A549 (cell line): ENCODE results near the gene OR1L6. TPM values are rescaled to one million over a fixed set of nuclear protein-coding genes. Genes with fewer than 3 reads are reported as not detected.

Source experiments
- ATAC-seq, 2 experiments: fragments of 200-7000 bp in 1 of 2; fragments of >200 bp in 1 of 2; cut with Nextera tagmentation in 1 of 2; cut with Tn5 transposase in 1 of 2; 3 replicates each; pipeline versions ENCODE4 v1.8.0 to v1.9.1; 2018 to 2020; ENCODE audit warnings: mild to moderate bottlenecking in 1 of 2, moderate library complexity in 1 of 2
- CTCF ChIA-PET: fragments of 300-600 bp; sonication (Branson Sonifier 250); formaldehyde crosslinking; extraction: SDS; loops from one replicate; lab custom pipeline; 2021; ENCODE audit warnings: antibody characterized with exemption, inconsistent platforms; lab: Yijun Ruan, JAX
- POLR2A ChIA-PET: fragments of 350-600 bp; formaldehyde crosslinking; extraction: SDS; loops from one replicate; lab custom pipeline; 2021; ENCODE audit warnings: antibody characterized with exemption, inconsistent platforms; lab: Yijun Ruan, JAX
- DNase-seq, 2 experiments: peaks; one replicate each; pipeline versions ENCODE4 v3.0.0 to v3.0.0-alpha.2; 2011 to 2016; ENCODE audit warnings: low read depth in 1 of 2, low spot score in 1 of 2
- FAIRE-seq: peaks from 2 replicates; lab custom pipeline; 2011; peaks lifted over from hg19 to GRCh38; lab: Jason Lieb, UNC
- H3K27ac ChIP-seq, 2 experiments: fragments of >200 bp; sonication (Bioruptor Twin); formaldehyde crosslinking; 3 replicates each; pipeline ENCODE4 v1.5.1; 2016 to 2017
- H3K4me1 ChIP-seq: fragments of >200 bp; sonication (Bioruptor Twin); formaldehyde crosslinking; 3 replicates; pipeline ENCODE4 v1.6.1; 2016
- H3K4me2 ChIP-seq: fragments of >200 bp; sonication (Bioruptor Twin); formaldehyde crosslinking; 3 replicates; pipeline ENCODE4 v1.6.1; 2016
- H3K4me3 ChIP-seq: fragments of >200 bp; sonication (Bioruptor Twin); formaldehyde crosslinking; 3 replicates; pipeline ENCODE4 v1.5.1; 2016
- H3K9me3 ChIP-seq: fragments of >200 bp; sonication (Bioruptor Twin); formaldehyde crosslinking; 3 replicates; pipeline ENCODE4 v1.6.1; 2016
- BHLHE40 ChIP-seq: IDR thresholded peaks from 2 replicates; pipeline ENCODE4 v1.6.1; 2012; ENCODE audit warnings: low read depth, low read length, inconsistent platforms
- CBX2 ChIP-seq: fragments of 200-600 bp; sonication (generic); IDR thresholded peaks from 2 replicates; pipeline ENCODE4 v1.6.1; 2016; ENCODE audit warnings: low read depth, mild to moderate bottlenecking, borderline replicate concordance
- CBX8 ChIP-seq: fragments of 200-600 bp; sonication (generic); IDR thresholded peaks from 2 replicates; pipeline ENCODE4 v1.6.1; 2016
- CEBPB ChIP-seq, 2 experiments: fragments of >200 bp in 1 of 2; sonication (Bioruptor Twin) in 1 of 2; formaldehyde crosslinking in 1 of 2; IDR thresholded peaks; 2 replicates each; pipeline ENCODE4 v1.6.1; 2012 to 2016
- FOXS1 ChIP-seq: fragments of 250-450 bp; sonication (Bioruptor Pico); IDR thresholded peaks from 2 replicates; pipeline ENCODE4 v1.5.0; 2020; ENCODE audit warnings: mild to moderate bottlenecking, moderate library complexity
- GATA3 ChIP-seq: IDR thresholded peaks from 2 replicates; pipeline ENCODE4 v1.6.1; 2012; ENCODE audit warnings: borderline replicate concordance
- HOXB13 ChIP-seq: fragments of 250-450 bp; sonication (Bioruptor Pico); IDR thresholded peaks from 2 replicates; pipeline ENCODE4 v1.5.0; 2020; ENCODE audit warnings: low read depth, mild to moderate bottlenecking, moderate library complexity
- NFE2L2 ChIP-seq: fragments of 150-350 bp; conservative IDR thresholded peaks from 2 replicates; pipeline ENCODE4 v1.6.1; 2014; ENCODE audit warnings: low read length
- NPAS2 ChIP-seq: fragments of 250-450 bp; sonication (Bioruptor Pico); IDR thresholded peaks from 2 replicates; pipeline ENCODE4 v1.8.0; 2022; ENCODE audit warnings: mild to moderate bottlenecking, moderate library complexity, borderline replicate concordance
- NR3C1 ChIP-seq: fragments of >200 bp; sonication (Bioruptor Twin); formaldehyde crosslinking; IDR thresholded peaks from 3 replicates; pipeline ENCODE4 v1.6.1; 2017
- PHF8 ChIP-seq: fragments of 200-600 bp; sonication (generic); IDR thresholded peaks from 2 replicates; pipeline ENCODE4 v1.6.1; 2016; ENCODE audit warnings: low read depth, mild to moderate bottlenecking, antibody characterized with exemption, moderate library complexity, borderline replicate concordance
- RAD21 ChIP-seq, 2 experiments: fragments of >200 bp in 1 of 2; sonication (Bioruptor Twin) in 1 of 2; formaldehyde crosslinking in 1 of 2; IDR thresholded peaks in 1 of 2; conservative IDR thresholded peaks in 1 of 2; 2 replicates in 1 of 2; 3 replicates in 1 of 2; pipeline ENCODE4 v1.6.1; 2012 to 2018; ENCODE audit warnings: inconsistent platforms in 1 of 2
- SMC3 ChIP-seq: fragments of >200 bp; sonication (Bioruptor Twin); formaldehyde crosslinking; IDR thresholded peaks from 3 replicates; pipeline ENCODE4 v1.6.1; 2018; ENCODE audit warnings: inconsistent platforms
- TFCP2L1 ChIP-seq: fragments of 250-450 bp; sonication (Bioruptor Pico); IDR thresholded peaks from 2 replicates; pipeline ENCODE4 v1.5.0; 2021; ENCODE audit warnings: mild to moderate bottlenecking
- TP53 ChIP-seq: fragments of 250-450 bp; sonication (Bioruptor Pico); IDR thresholded peaks from 2 replicates; pipeline ENCODE4 v1.5.0; 2021; ENCODE audit warnings: mild to moderate bottlenecking, moderate library complexity
- ZC3H11A ChIP-seq: fragments of 450-650 bp; IDR thresholded peaks from 2 replicates; pipeline ENCODE4 v1.6.1; 2014; ENCODE audit warnings: antibody characterized with exemption, mild to moderate bottlenecking
- ZNF302 ChIP-seq: fragments of 250-450 bp; sonication (Bioruptor Pico); IDR thresholded peaks from 2 replicates; pipeline ENCODE4 v1.9.0; 2021; ENCODE audit warnings: inconsistent platforms, mild to moderate bottlenecking, moderate library complexity
- ZSCAN20 ChIP-seq: fragments of 250-450 bp; sonication (Bioruptor Pico); IDR thresholded peaks from 2 replicates; pipeline ENCODE4 v1.8.0; 2022; ENCODE audit warnings: mild to moderate bottlenecking, moderate library complexity
- WGBS: methylation state at CpG from one replicate; pipeline ENCODE4 v1.1.6; 2017; ENCODE audit errors: missing lambda C conversion rate; 5-methylcytosine and 5-hydroxymethylcytosine counted together
- polyA plus RNA-seq, 4 experiments: library from polyadenylated mRNA; depleted of rRNA in 3 of 4; stranded (reverse); fragments of >200 nt; fragmentation: RNase III in 1 of 4; extraction: RNeasy Plus Mini Kit Qiagen cat#74134 plus additional on column Dnase treatment in 1 of 4; gene quantifications; 2 replicates in 3 of 4; 3 replicates in 1 of 4; pipeline ENCODE4 v1.2.3, GENCODE V29; 2011 to 2017
- TF ChIP-seq, protein P1 (sequence below): IDR thresholded peaks from 2 replicates; pipeline ENCODE4 v1.6.1; 2012; ENCODE audit warnings: low read depth, borderline replicate concordance
- TF ChIP-seq, protein P2 (sequence below): fragments of 250-450 bp; sonication (Bioruptor Pico); IDR thresholded peaks from 2 replicates; pipeline ENCODE4 v1.5.0; 2020; ENCODE audit warnings: low read depth, mild to moderate bottlenecking, moderate library complexity
- TF ChIP-seq, protein P3 (sequence below): IDR thresholded peaks from 2 replicates; pipeline ENCODE4 v1.6.1; 2012

The OR1L6 gene
- polyA plus RNA-seq, 2 of the 4 experiments (the other 2 are of a cell fraction) = not detected

DNA sequence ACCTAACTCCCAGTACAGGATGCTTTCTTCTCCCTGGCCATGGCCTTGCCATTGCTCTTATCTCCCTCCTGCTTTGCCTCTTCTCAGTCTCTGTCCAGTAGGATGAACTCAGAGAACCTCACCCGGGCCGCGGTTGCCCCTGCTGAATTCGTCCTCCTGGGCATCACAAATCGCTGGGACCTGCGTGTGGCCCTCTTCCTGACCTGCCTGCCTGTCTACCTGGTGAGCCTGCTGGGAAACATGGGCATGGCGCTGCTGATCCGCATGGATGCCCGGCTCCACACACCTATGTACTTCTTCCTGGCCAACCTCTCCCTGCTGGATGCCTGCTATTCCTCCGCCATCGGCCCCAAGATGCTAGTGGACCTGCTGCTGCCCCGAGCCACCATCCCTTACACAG lies 46.7 kb downstream of the OR1L6 start, which contains the start of gene OR5C1:
Gene OR5C1, plus strand, starts transcription at position 103 of the 400 bp plus-strand sequence. Its CDS starts 0 bp downstream, at position 103.
- Histone ChIP-seq H3K4me1 (peaks cover 9% of the 10 kb centered on the region; the same call in 1 of the 3 replicates), H3K9me3 (no peaks in the 10 kb centered on the region), H3K27ac (no peak within 1 kb of the TSS), H3K4me2 (no peak within 1 kb of the TSS), H3K4me3 (no peak within 1 kb of the TSS)
- CTCF ChIA-PET = no interaction called here
- WGBS = 77% methylated on average over 11 of the region's 12 CpGs
- FAIRE-seq (no peak), ATAC-seq (no peak), DNase-seq (no peak)
- no peak for TF ChIP-seq CBX2
- POLR2A ChIA-PET = no interaction called here

DNA sequence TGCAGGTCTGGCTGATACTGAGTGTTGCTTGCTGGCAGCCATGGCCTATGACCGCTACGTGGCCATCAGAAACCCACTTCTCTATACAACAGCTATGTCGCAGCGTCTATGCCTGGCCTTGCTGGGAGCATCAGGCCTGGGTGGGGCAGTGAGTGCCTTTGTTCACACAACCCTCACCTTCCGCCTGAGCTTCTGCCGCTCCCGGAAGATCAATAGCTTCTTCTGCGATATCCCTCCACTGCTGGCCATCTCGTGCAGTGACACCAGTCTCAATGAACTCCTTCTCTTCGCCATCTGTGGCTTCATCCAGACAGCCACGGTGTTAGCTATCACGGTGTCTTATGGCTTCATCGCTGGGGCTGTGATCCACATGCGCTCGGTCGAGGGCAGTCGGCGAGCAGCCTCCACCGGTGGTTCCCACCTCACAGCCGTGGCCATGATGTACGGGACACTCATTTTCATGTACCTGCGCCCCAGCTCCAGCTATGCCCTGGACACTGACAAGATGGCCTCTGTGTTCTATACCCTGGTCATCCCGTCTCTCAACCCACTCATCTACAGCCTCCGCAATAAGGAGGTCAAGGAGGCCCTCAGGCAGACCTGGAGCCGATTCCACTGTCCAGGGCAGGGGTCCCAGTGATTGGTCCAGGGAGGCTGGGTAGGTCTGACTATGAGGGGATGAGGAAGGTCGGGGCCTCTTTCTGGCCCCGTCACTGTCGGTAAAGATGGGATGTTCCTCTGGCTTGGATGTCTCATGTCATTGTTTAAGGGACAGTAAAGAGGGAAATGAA lies 47.3 kb downstream of the OR1L6 start:
- peaks cover 9% of the 10 kb centered on the region; the same call in 1 of the 3 replicates for H3K4me1 ChIP-seq
- FAIRE-seq (no peak), ATAC-seq (peak in 1 of 2 experiments; percentile 33; a peak in 2 of 6 replicates), DNase-seq (no peak)
- TF ChIP-seq TP53 (CRISPR knock-in tag) (no peak), GATA3 (no peak), HOXB13 (no peak), ZNF302 (CRISPR knock-in tag) (no peak), CEBPB (IDR thresholded peaks at IDR 0.05) (no peak), TFCP2L1 (CRISPR knock-in tag) (no peak), ZSCAN20 (no peak), NFE2L2 (no peak), ZC3H11A (no peak), FOXS1 (CRISPR knock-in tag) (no peak), SMC3 (no peak), RAD21 (conservative IDR thresholded peaks at IDR 0.05 in 1 of 2, IDR thresholded peaks at IDR 0.05 in 1 of 2) (no peak), BHLHE40 (no peak), PHF8 (no peak), NR3C1 (no peak), NPAS2 (CRISPR knock-in tag) (no peak)
- TF ChIP-seq, protein P1, sequence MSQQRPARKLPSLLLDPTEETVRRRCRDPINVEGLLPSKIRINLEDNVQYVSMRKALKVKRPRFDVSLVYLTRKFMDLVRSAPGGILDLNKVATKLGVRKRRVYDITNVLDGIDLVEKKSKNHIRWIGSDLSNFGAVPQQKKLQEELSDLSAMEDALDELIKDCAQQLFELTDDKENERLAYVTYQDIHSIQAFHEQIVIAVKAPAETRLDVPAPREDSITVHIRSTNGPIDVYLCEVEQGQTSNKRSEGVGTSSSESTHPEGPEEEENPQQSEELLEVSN = no peak
- TF ChIP-seq, protein P2, sequence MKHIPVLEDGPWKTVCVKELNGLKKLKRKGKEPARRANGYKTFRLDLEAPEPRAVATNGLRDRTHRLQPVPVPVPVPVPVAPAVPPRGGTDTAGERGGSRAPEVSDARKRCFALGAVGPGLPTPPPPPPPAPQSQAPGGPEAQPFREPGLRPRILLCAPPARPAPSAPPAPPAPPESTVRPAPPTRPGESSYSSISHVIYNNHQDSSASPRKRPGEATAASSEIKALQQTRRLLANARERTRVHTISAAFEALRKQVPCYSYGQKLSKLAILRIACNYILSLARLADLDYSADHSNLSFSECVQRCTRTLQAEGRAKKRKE (CRISPR knock-in tag) = no peak
- TF ChIP-seq, protein P3, sequence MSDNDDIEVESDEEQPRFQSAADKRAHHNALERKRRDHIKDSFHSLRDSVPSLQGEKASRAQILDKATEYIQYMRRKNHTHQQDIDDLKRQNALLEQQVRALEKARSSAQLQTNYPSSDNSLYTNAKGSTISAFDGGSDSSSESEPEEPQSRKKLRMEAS = no peak
- WGBS = 75% methylated on average over 27 of the region's 28 CpGs
- no peaks in the 10 kb centered on the region for H3K9me3 ChIP-seq
- no peak overlapping the region for H3K4me3 ChIP-seq
- ChIA-PET POLR2A (no interaction called here), CTCF (interaction anchor here (1.1 kb wide), 1 partner anchor 12 kb away, joined by 3 read pairs; no protein-coding TSS in a partner anchor)
- no peak overlapping the region for H3K27ac ChIP-seq
- H3K4me2 ChIP-seq = no peak overlapping the region

DNA sequence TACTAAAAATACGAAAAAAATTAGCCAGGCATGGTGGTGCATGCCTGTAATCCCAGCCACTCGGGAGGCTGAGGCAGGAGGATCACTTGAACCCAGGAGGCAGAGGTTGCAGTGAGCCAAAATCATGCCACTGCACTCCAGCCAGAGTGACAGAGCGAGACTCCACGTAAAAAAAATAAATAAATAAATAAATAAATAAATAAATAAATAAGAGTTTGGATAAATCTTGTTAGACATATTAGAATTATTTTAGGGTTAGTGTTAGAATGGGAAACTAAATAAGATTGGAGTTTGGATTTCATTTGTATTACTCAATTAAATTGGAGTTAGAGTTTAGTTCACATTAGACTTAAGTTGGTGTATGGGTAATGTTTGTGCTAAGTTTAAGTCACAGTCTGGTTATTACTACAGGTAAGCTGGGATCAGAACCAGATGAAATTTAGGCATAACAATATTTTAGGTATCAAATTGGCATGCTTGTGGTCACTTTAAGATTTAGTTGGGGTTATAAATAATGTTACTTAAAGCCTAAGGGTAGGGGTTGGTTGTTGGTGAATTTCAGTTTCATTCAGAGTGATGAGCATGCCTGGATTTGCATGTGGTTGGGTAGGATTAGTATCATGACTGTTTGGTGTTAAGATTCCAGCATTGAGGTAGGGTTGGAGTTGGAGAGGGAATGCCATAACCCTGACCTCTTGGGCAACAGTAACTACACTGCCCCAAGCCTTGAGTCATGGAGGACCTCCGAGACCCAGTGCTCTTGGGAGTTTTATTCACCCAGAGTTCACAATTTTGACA lies 50.0 kb downstream of the OR1L6 start:
- POLR2A ChIA-PET = no interaction called here
- ATAC-seq (no peak), FAIRE-seq (no peak), DNase-seq (no peak)
- H3K4me2 ChIP-seq = no peak overlapping the region
- H3K9me3 ChIP-seq = no peaks in the 10 kb centered on the region
- CTCF ChIA-PET = interaction anchor here (1.6 kb wide), 1 partner anchor 17 kb away, joined by 8 read pairs; no protein-coding TSS in a partner anchor
- no peak overlapping the region for H3K4me3 ChIP-seq
- no peak for TF ChIP-seq CBX8
- TF ChIP-seq ZC3H11A = peak; percentile 84
- no peak overlapping the region for H3K27ac ChIP-seq
- no peaks in the 10 kb centered on the region for H3K4me1 ChIP-seq
- WGBS = 38% methylated on average over 5 of the region's 5 CpGs
